Cardiac fibroblast (primary cell): ENCODE data around the gene KNSTRN.

Source experiments
- DNase-seq, 2 donors: peaks; one replicate each; pipeline versions ENCODE4 v3.0.0 to v3.0.0-alpha.2; 2010; ENCODE audit warnings: low read depth in 2 of 2
- H3K4me3 ChIP-seq, 2 donors: replicated peaks in 1 of 2; 1 replicate in 1 of 2; 2 replicates in 1 of 2; pipeline ENCODE4 v1.5.1; 2011; ENCODE audit warnings: low read depth in 2 of 2, low read length in 2 of 2, mild to moderate bottlenecking in 2 of 2, moderate library complexity in 1 of 2
- TF ChIP-seq, protein P1 (sequence below): IDR thresholded peaks from one replicate; pipeline ENCODE4 v1.5.1; 2011; ENCODE audit warnings: low read depth, mild to moderate bottlenecking, low read length, inconsistent platforms

The KNSTRN gene

DNA sequence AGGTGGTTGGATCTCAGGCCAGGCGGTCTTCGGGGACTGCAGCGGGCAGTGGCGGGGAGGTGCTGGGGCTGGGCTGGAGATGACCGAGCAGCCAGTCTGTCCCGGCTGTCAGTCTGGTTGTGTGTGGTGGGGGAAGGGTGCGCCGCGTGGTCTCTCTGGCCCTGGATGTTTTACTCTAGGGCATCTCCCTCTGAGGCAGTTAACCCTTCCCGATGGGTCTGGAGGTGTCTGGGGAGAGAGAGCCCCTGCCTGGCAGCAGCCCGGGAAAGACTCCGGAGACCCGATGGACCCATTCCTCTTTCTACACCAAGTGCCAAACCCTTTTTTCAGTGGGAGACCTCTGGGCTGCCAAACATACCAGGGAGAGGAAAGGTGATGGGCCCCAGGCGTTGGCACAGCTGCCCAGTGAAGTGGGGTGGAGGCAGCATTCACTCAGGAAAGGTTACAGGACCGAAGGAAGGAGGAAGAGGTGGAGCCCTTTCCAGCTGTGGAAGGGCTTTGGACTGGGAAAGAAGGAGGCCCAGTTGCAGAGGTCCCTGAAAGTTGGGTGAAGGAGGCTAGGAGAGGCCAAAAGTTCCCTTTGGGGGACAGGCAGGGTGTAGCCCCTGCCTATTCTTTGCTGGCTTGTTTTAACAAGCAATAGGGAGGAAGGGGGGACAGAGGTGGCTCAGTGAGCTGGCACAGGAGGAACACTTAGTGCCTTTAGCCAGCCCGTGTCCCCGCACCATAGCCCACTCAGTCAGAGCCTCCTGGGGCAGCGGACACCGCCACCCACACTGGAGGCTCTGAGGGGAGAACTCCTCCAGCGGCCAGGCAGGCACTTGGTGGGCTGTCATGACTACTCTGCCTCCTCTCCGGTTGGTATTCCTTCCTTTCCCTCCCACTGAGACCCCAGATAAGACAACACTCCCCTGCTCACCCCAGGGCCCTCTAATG lies 55.5 kb downstream of the KNSTRN start:
- DNase-seq, result no peak
- no peak overlapping the region for H3K4me3 ChIP-seq
- TF ChIP-seq, protein P1, sequence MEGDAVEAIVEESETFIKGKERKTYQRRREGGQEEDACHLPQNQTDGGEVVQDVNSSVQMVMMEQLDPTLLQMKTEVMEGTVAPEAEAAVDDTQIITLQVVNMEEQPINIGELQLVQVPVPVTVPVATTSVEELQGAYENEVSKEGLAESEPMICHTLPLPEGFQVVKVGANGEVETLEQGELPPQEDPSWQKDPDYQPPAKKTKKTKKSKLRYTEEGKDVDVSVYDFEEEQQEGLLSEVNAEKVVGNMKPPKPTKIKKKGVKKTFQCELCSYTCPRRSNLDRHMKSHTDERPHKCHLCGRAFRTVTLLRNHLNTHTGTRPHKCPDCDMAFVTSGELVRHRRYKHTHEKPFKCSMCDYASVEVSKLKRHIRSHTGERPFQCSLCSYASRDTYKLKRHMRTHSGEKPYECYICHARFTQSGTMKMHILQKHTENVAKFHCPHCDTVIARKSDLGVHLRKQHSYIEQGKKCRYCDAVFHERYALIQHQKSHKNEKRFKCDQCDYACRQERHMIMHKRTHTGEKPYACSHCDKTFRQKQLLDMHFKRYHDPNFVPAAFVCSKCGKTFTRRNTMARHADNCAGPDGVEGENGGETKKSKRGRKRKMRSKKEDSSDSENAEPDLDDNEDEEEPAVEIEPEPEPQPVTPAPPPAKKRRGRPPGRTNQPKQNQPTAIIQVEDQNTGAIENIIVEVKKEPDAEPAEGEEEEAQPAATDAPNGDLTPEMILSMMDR, result no peak

DNA sequence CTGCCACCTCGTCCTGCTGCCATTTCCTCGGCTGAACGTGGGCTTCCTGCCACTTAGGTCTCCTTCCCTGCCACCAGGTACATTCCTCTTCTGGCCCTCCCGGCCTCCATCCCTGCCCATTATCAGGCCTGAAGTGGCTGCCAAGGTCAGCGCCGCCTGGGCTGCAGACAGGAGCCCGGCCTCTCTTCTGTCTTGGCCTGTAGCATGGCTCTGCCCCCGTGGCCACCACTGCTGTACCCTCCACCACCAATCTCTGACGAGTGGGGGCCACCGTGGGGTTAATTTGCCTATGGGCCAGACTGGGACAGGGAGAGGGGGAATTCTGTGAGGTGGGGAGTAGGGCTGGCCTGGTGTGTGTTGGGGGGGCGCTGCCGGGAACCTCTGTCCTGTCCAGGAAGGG lies 56.2 kb downstream of the KNSTRN start:
- H3K4me3 ChIP-seq, result no peak overlapping the region
- TF ChIP-seq, protein P1, result no peak
- no peak for DNase-seq

DNA sequence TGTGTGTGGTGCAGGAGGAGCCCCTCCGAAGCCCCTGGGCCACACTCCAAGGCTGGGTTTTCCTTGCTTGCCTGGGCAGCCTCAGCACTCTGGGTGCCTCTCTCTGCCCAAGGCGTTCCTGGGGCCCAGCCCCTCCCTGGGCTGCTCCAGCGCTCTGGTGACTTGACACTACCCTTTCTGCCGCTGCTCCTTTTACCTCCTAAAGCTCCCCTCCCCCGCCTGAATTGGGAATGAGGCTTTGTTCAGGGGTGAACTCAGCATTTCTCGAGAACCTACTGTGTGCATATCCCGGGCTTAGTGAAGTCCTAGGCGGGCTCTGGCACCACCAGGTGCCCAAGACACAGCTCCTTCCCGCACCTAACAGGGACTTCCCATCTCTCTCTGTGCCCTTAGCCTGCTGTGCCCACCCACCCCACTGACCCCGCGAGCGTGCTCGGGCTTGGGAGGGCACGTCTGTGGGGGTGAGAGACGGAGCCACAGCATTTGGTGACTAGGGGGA lies 57.0 kb downstream of the KNSTRN start:
- TF ChIP-seq, protein P1, result no peak
- H3K4me3 ChIP-seq, result peak overlapping the region; percentile 62 to 70
- no peak for DNase-seq

DNA sequence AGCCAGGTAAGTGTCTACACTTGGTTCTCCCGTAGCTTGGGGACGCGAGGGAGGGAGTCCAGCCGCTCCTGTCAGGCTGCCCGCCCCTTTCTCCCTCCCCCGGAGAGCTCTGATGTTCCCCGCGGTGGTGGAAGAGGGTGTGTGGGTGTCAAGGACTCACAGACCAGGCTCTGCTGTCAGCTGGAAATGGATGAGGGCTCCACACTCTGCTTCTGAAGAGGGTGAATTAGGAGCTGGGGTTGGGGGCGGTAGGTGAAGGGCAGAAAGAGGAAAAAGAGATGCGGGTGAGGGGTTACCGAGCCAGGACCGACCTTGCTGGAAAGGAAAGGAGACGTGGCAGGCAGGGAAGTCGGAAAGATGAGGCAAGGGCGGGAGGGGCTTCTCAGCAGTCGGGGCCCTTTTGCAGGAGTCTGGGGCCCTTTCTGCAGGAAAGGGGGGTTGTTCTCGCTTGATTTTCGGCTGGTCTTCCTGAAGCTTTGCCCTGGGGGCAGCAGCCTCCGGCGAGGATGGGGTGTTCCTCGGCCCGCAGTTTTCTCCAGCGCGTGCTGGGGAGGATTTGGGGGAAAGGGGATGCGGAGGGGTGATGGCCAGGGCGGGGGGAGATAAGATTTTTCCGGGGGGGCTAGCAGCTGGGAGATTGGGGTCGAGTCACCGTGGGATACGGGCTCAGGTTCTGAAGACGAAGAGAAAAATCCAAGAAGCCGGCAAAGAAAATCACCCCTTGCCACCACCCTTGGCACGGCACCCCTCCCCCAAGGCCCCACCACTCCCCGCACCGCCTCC lies 57.6 kb downstream of the KNSTRN start:
- peak overlapping the region; percentile 62 to 70 for H3K4me3 ChIP-seq
- peak in 1 of 2 donors; percentile 40 for DNase-seq
- TF ChIP-seq, protein P1, result no peak

DNA sequence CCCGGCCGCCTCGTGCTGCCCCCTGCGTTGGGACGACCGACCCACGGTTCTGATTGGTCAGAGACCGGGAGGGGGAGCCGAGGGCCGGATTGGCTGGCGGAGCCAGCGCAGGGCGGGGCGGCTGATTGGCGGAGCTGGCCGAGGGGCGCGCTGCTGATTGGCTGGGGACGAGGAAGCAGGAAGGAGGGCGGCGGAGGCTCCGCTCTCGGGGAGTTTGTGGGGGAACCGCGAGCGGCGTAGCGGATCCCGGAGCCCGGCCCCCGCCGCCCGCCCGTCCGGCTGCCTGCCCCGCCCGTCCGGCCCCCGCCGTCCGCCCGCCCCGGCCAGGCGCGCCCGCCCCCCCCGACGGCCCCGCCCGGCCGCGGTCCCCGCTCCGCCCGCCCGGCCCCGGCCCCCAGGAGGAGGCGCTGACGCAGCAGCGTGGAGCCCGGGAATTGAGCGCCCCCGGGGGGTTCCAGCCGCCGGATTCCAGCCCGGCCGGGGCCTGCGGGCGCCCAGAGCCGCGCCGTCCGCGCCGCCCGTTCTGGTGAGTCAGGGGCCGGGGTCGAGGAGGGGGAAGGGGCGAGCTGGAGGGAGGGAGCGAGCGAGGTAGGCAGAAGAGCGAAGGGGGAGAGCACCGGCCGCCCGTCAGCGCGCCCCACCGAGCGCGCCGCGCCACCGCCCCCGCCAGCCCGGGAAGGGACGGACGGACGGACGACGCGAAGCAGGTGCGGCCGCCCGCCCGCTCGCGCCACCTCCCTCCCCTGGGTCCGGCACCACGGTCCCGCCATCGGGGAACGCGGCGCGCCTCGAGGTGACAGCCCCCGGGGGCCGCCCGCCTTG lies 58.4 kb downstream of the KNSTRN start, which contains the start of gene BAHD1:
Gene BAHD1 (plus strand): TSS at position 211 of the 822 bp plus-strand sequence. CDS start 17,512 bp downstream, outside the sequence.
- peak; percentile 93 to 96 for DNase-seq
- peak within 1 kb of the TSS; percentile 70 to 75 for H3K4me3 ChIP-seq
- TF ChIP-seq, protein P1, result no peak
